Ectodermal cell (in vitro differentiated cells): ENCODE measurements around the gene RBM20.

Experiments
- H3K27ac ChIP-seq: 2 replicates; pipeline ENCODE4 v1.7.0; 2013; ENCODE audit warnings: mild to moderate bottlenecking, low read depth, low read length; ENCODE audit not compliant: insufficient read depth, poor library complexity, severe bottlenecking
- H3K27me3 ChIP-seq: 2 replicates; pipeline ENCODE4 v1.7.0; 2013; ENCODE audit warnings: mild to moderate bottlenecking, low read length; ENCODE audit not compliant: insufficient read depth, control insufficient read depth, poor library complexity, severe bottlenecking
- H3K36me3 ChIP-seq: one replicate; pipeline ENCODE4 v1.7.0; 2013; ENCODE audit warnings: low read length; ENCODE audit not compliant: control insufficient read depth, insufficient read depth
- H3K4me1 ChIP-seq: one replicate; pipeline ENCODE4 v1.7.0; 2013; ENCODE audit warnings: low read length; ENCODE audit not compliant: control insufficient read depth, insufficient read depth
- H3K4me3 ChIP-seq: 2 replicates; pipeline ENCODE4 v1.7.0; 2013; ENCODE audit warnings: low read depth, low read length, control low read depth; ENCODE audit not compliant: insufficient read depth
- H3K9me3 ChIP-seq: 2 replicates; pipeline ENCODE4 v1.7.0; 2013; ENCODE audit warnings: mild to moderate bottlenecking, low read length, moderate library complexity; ENCODE audit not compliant: control insufficient read depth
- WGBS, 2 experiments: methylation state at CpG; one replicate each; pipeline ENCODE4 v1.1.7; 2013; ENCODE audit warnings: missing lambda C conversion rate in 2 of 2; 5-methylcytosine and 5-hydroxymethylcytosine counted together

RBM20 gene

GRCh38 chr10:110847374-110847773, 203.2 kb downstream of the RBM20 start:
- WGBS, 2 experiments, result 91% methylated on average over 6 of the region's 6 CpGs
- Histone ChIP-seq H3K4me3 (no peak overlapping the region), H3K27ac (no peak overlapping the region)

GRCh38 chr10:110848106-110848505, 204.0 kb downstream of the RBM20 start:
- 86 to 88% methylated on average over 2 of the region's 2 CpGs for WGBS, 2 experiments
- H3K4me1 ChIP-seq, result peaks cover 1% of the 10 kb centered on the region

More at GRCh38 chr10:110847374-110847773, 203.2 kb downstream of the RBM20 start:
- Histone ChIP-seq H3K9me3 (no peaks in the 10 kb centered on the region), H3K27me3 (no peaks in the 10 kb centered on the region), H3K36me3 (no peaks in the 10 kb centered on the region), H3K4me1 (peaks cover 6% of the 10 kb centered on the region)

GRCh38 chr10:110850099-110850498, 206.0 kb downstream of the RBM20 start:
- H3K4me1 ChIP-seq, result no peaks in the 10 kb centered on the region
- no peaks in the 10 kb centered on the region for H3K36me3 ChIP-seq
- no peaks in the 10 kb centered on the region for H3K27me3 ChIP-seq
- H3K27ac ChIP-seq, result no peak overlapping the region
- H3K4me3 ChIP-seq, result no peak overlapping the region
- 95 to 97% methylated on average over 3 of the region's 3 CpGs for WGBS, 2 experiments
- H3K9me3 ChIP-seq, result no peaks in the 10 kb centered on the region

More at GRCh38 chr10:110848106-110848505, 204.0 kb downstream of the RBM20 start:
- no peak overlapping the region for H3K4me3 ChIP-seq
- no peaks in the 10 kb centered on the region for H3K27me3 ChIP-seq
- H3K27ac ChIP-seq, result no peak overlapping the region
- no peaks in the 10 kb centered on the region for H3K36me3 ChIP-seq
- no peaks in the 10 kb centered on the region for H3K9me3 ChIP-seq

- H3K27ac ChIP-seq, result no peak overlapping the region
- no peaks in the 10 kb centered on the region for H3K4me1 ChIP-seq
- H3K27me3 ChIP-seq, result no peaks in the 10 kb centered on the region
- H3K4me3 ChIP-seq, result no peak overlapping the region
- H3K36me3 ChIP-seq, result no peaks in the 10 kb centered on the region
- H3K9me3 ChIP-seq, result no peaks in the 10 kb centered on the region
- 79 to 83% methylated on average over 7 of the region's 8 CpGs for WGBS, 2 experiments
Measured at GRCh38 chr10:110851020-110851612, 207.0 kb downstream of the RBM20 start.

- no peaks in the 10 kb centered on the region for H3K4me1 ChIP-seq
- H3K36me3 ChIP-seq, result no peaks in the 10 kb centered on the region
- no peak overlapping the region for H3K4me3 ChIP-seq
- H3K27me3 ChIP-seq, result no peaks in the 10 kb centered on the region
- no peaks in the 10 kb centered on the region for H3K9me3 ChIP-seq
- H3K27ac ChIP-seq, result no peak overlapping the region
- WGBS, 2 experiments, result 71 to 76% methylated on average over 7 of the region's 7 CpGs
Measured at GRCh38 chr10:110852255-110852896, 208.2 kb downstream of the RBM20 start.

GRCh38 chr10:110852947-110853346, 208.8 kb downstream of the RBM20 start:
- Histone ChIP-seq H3K4me3 (no peak overlapping the region), H3K4me1 (no peaks in the 10 kb centered on the region), H3K27me3 (no peaks in the 10 kb centered on the region), H3K9me3 (no peaks in the 10 kb centered on the region), H3K36me3 (no peaks in the 10 kb centered on the region), H3K27ac (no peak overlapping the region)
- WGBS, 2 experiments, result 89 to 95% methylated on average over 4 of the region's 4 CpGs

GRCh38 chr10:110853921-110854605, 209.9 kb downstream of the RBM20 start:
- no peak overlapping the region for H3K4me3 ChIP-seq
- H3K4me1 ChIP-seq, result no peaks in the 10 kb centered on the region
- H3K36me3 ChIP-seq, result no peaks in the 10 kb centered on the region
- H3K27ac ChIP-seq, result no peak overlapping the region
- H3K9me3 ChIP-seq, result no peaks in the 10 kb centered on the region
- no peaks in the 10 kb centered on the region for H3K27me3 ChIP-seq

GRCh38 chr10:110857265-110858171, 213.4 kb downstream of the RBM20 start:
- no peak overlapping the region for H3K4me3 ChIP-seq
- no peaks in the 10 kb centered on the region for H3K9me3 ChIP-seq
- H3K27ac ChIP-seq, result no peak overlapping the region

GRCh38 chr10:110858297-110858934, 214.3 kb downstream of the RBM20 start:
- 93 to 100% methylated on average over 1 of the region's 1 CpG for WGBS, 2 experiments
- no peaks in the 10 kb centered on the region for H3K36me3 ChIP-seq
- no peaks in the 10 kb centered on the region for H3K9me3 ChIP-seq
- H3K4me3 ChIP-seq, result no peak overlapping the region
- no peaks in the 10 kb centered on the region for H3K4me1 ChIP-seq
- peaks cover 7% of the 10 kb centered on the region for H3K27me3 ChIP-seq
- H3K27ac ChIP-seq, result no peak overlapping the region

More at GRCh38 chr10:110857265-110858171, 213.4 kb downstream of the RBM20 start:
- 78 to 82% methylated on average over 12 of the region's 12 CpGs for WGBS, 2 experiments
- no peaks in the 10 kb centered on the region for H3K36me3 ChIP-seq
- H3K4me1 ChIP-seq, result no peaks in the 10 kb centered on the region
- peaks cover 3% of the 10 kb centered on the region for H3K27me3 ChIP-seq
